Colonic mucosa (tissue), 4 donors: ENCODE measurements around the gene BLNK. TPM values are rescaled to one million over a fixed set of nuclear protein-coding genes. Genes with fewer than 3 reads are reported as not detected.

Experiments
- DNase-seq: peaks from one replicate; pipeline ENCODE4 v3.0.0-alpha.2; 2020
- H3K27ac ChIP-seq: fragments of 200-600 bp; one replicate; pipeline ENCODE4 v1.8.0; 2021
- H3K27me3 ChIP-seq: fragments of 200-600 bp; one replicate; pipeline ENCODE4 v1.8.0; 2021
- H3K36me3 ChIP-seq: fragments of 200-600 bp; one replicate; pipeline ENCODE4 v1.8.0; 2021
- H3K4me1 ChIP-seq: fragments of 200-600 bp; one replicate; pipeline ENCODE4 v1.8.0; 2021; ENCODE audit warnings: mild to moderate bottlenecking
- H3K4me3 ChIP-seq: fragments of 200-600 bp; one replicate; pipeline ENCODE4 v1.8.0; 2021
- H3K9ac ChIP-seq, 2 donors: one replicate each; pipeline ENCODE4 v1.7.0; 2013; ENCODE audit warnings: control low read depth in 2 of 2, low read depth in 2 of 2, low read length in 2 of 2
- H3K9me3 ChIP-seq: fragments of 200-600 bp; one replicate; pipeline ENCODE4 v1.8.0; 2021
- CTCF ChIP-seq: fragments of 200-600 bp; IDR thresholded peaks from one replicate; pipeline ENCODE4 v1.8.0; 2022; ENCODE audit warnings: antibody characterized with exemption, mild to moderate bottlenecking
- intact Hi-C: fragments of 100-400 bp; cut with DNase I; formaldehyde crosslinking; loops from one replicate; pipeline ENCODE4 v1.14.1; 2022
- total RNA-seq, 2 donors: library from RNA; stranded (reverse); fragmentation: NEBNext Ultra II Directional in 1 of 2; extraction: Animal tissue kit (Norgen Biotek cat#: 25700) in 1 of 2; gene quantifications; one replicate each; pipeline ENCODE4 v1.2.1, GENCODE V29; 2021
- donor health status: healthy.
- donor health status: DM: no; HTN: no; CAD: no.
- donor health status: DM: no; HTN: no; CAD: no.

BLNK gene
- total RNA-seq, 2 donors from 2014 or later = 13.5 to 24.0 TPM

- Histone ChIP-seq H3K4me1 (no peaks in the 10 kb centered on the region), H3K27ac (peak overlapping the region; percentile 61), H3K36me3 (no peaks in the 10 kb centered on the region)
Measured at GRCh38 chr10:96261132-96261531, 10.2 kb downstream of the BLNK start.

GRCh38 chr10:96260014-96260413 lies 11.4 kb downstream of the BLNK start:
- Histone ChIP-seq H3K27ac (peak overlapping the region; percentile 31), H3K4me3 (no peak overlapping the region), H3K36me3 (no peaks in the 10 kb centered on the region)

More at GRCh38 chr10:96261132-96261531, 10.2 kb downstream of the BLNK start:
- no peak overlapping the region for H3K4me3 ChIP-seq
- no peak for TF ChIP-seq CTCF
- intact Hi-C loops = no loop called here
- no peaks in the 10 kb centered on the region for H3K27me3 ChIP-seq
- DNase-seq = no peak
- no peaks in the 10 kb centered on the region for H3K9me3 ChIP-seq
- no peak overlapping the region for H3K9ac ChIP-seq

GRCh38 chr10:96259150-96259549 lies 12.2 kb downstream of the BLNK start:
- no peak for TF ChIP-seq CTCF
- no peak overlapping the region for H3K27ac ChIP-seq
- no peaks in the 10 kb centered on the region for H3K4me1 ChIP-seq
- DNase-seq = no peak
- H3K27me3 ChIP-seq = no peaks in the 10 kb centered on the region
- peak overlapping the region in 1 of 2 donors; percentile 3 for H3K9ac ChIP-seq
- H3K9me3 ChIP-seq = no peaks in the 10 kb centered on the region
- no peak overlapping the region for H3K4me3 ChIP-seq
- intact Hi-C loops = no loop called here
- H3K36me3 ChIP-seq = no peaks in the 10 kb centered on the region

More at GRCh38 chr10:96260014-96260413, 11.4 kb downstream of the BLNK start:
- TF ChIP-seq CTCF = no peak
- Histone ChIP-seq H3K4me1 (no peaks in the 10 kb centered on the region), H3K9me3 (no peaks in the 10 kb centered on the region), H3K9ac (no peak overlapping the region), H3K27me3 (no peaks in the 10 kb centered on the region)
- DNase-seq = peak; percentile 59
- intact Hi-C loops = no loop called here

- no peak for TF ChIP-seq CTCF
- DNase-seq = no peak
- Histone ChIP-seq H3K27me3 (no peaks in the 10 kb centered on the region), H3K9ac (peak overlapping the region in 1 of 2 donors; percentile 9), H3K9me3 (no peaks in the 10 kb centered on the region), H3K4me3 (no peak overlapping the region), H3K36me3 (no peaks in the 10 kb centered on the region), H3K27ac (no peak overlapping the region), H3K4me1 (no peaks in the 10 kb centered on the region)
- intact Hi-C loops = no loop called here
Measured at GRCh38 chr10:96257944-96258343, 13.4 kb downstream of the BLNK start.

- H3K36me3 ChIP-seq = no peaks in the 10 kb centered on the region
- no peak overlapping the region for H3K27ac ChIP-seq
- H3K4me1 ChIP-seq = no peaks in the 10 kb centered on the region
- H3K4me3 ChIP-seq = no peak overlapping the region
- no peaks in the 10 kb centered on the region for H3K27me3 ChIP-seq
- no peak for TF ChIP-seq CTCF
- peak overlapping the region in 1 of 2 donors; percentile 34 for H3K9ac ChIP-seq
- no peak for DNase-seq
- intact Hi-C loops = no loop called here
- H3K9me3 ChIP-seq = no peaks in the 10 kb centered on the region
Measured at GRCh38 chr10:96255549-96256333, 15.6 kb downstream of the BLNK start.
